ENCODE results near the gene BMP7. TPM values are rescaled to one million over a fixed set of nuclear protein-coding genes. Genes with fewer than 3 reads are reported as not detected.

BMP7 gene
- total RNA-seq, 1 donor from 2014 or later, result not detected

DNA sequence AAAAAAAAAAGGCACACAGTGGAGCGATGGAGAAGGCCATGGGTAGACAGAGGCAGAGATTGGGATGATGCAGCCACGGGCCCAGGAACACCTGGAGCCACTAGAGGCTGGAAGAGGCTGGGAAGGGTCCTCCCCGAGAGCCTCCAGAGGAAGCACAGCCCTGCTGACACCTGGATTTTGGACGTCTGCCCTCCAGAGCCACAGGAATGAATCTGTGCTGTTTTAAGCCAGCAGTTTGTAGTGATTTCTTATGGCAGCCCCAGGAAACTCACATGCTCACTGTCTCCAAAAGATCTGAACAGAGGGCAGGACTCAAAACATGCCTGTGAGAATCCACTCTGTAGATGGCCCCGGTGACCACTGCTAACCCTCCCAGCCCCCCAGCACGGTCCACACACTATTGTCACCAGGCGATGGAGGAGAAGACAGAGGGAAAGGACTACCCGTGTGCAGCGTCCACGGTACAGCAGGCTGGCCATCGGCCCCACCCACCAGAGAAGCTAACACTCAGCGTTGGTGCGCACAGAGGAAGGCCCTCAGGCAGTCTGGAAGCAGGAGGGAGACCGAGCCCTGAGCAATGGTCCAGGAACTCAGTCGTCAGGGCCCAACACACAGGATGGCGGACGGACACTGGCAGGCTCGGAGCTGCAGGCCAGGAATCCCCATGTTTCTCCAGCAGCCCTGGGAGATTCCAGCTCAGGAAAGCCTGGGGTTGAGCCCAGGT lies 99.7 kb downstream of the BMP7 start:
- TF ChIP-seq, protein P1, sequence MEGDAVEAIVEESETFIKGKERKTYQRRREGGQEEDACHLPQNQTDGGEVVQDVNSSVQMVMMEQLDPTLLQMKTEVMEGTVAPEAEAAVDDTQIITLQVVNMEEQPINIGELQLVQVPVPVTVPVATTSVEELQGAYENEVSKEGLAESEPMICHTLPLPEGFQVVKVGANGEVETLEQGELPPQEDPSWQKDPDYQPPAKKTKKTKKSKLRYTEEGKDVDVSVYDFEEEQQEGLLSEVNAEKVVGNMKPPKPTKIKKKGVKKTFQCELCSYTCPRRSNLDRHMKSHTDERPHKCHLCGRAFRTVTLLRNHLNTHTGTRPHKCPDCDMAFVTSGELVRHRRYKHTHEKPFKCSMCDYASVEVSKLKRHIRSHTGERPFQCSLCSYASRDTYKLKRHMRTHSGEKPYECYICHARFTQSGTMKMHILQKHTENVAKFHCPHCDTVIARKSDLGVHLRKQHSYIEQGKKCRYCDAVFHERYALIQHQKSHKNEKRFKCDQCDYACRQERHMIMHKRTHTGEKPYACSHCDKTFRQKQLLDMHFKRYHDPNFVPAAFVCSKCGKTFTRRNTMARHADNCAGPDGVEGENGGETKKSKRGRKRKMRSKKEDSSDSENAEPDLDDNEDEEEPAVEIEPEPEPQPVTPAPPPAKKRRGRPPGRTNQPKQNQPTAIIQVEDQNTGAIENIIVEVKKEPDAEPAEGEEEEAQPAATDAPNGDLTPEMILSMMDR (IDR thresholded peaks at IDR 0.05), result no peak
- H3K27me3 Mint-ChIP-seq, result peaks cover 6% of the 10 kb centered on the region
- H3K36me3 Mint-ChIP-seq (ENCODE audit: low read depth), result no peaks in the 10 kb centered on the region
- H3K27ac Mint-ChIP-seq, result no peak overlapping the region
- no peaks in the 10 kb centered on the region for H3K4me1 Mint-ChIP-seq
- POLR2A ChIA-PET, result no interaction called here
- H3K9me3 Mint-ChIP-seq, result no peaks in the 10 kb centered on the region
- DNase-seq (no peak), ATAC-seq (ENCODE audit: low read depth) (no peak)
- no peak overlapping the region for H3K4me3 Mint-ChIP-seq
- intact Hi-C loops (cut with micrococcal nuclease), result no loop called here
- CTCF ChIA-PET, result no interaction called here

DNA sequence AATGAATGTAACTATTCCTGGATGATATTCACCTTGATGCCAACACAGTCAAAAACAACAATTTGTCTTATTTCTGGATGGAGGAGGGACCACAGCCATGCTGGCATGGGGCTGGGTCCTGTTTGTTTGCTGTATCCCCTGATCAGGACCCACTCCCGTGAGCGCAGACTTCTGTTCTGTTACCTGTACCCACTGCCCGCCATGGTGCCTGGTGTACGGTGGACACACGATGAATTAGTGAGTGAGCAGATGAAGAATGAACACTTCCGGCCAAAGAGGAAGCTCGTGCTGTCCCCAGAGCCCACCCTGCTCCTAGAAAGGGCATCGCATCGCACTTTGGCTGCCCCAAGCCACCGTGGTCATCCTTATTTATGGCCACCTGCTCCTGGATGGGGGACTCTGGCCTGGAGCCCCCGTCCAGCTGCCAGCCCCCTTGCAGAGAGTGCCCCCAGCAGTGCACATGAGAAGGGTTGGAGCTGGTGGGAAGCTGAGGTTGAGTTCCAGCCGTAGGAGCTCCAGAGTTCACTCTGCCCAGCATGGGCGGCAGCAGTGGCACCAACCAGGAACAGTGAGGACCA lies 100.9 kb downstream of the BMP7 start:
- TF ChIP-seq, protein P1 (IDR thresholded peaks at IDR 0.05), result no peak
- intact Hi-C loops (cut with micrococcal nuclease), result no loop called here
- no peaks in the 10 kb centered on the region for H3K36me3 Mint-ChIP-seq (ENCODE audit: low read depth)
- H3K9me3 Mint-ChIP-seq, result no peaks in the 10 kb centered on the region
- no peaks in the 10 kb centered on the region for H3K4me1 Mint-ChIP-seq
- peaks cover 6% of the 10 kb centered on the region for H3K27me3 Mint-ChIP-seq
- ChIA-PET CTCF (no interaction called here), POLR2A (no interaction called here)
- no peak overlapping the region for H3K27ac Mint-ChIP-seq
- DNase-seq (no peak), ATAC-seq (ENCODE audit: low read depth) (no peak)
- H3K4me3 Mint-ChIP-seq, result no peak overlapping the region

DNA sequence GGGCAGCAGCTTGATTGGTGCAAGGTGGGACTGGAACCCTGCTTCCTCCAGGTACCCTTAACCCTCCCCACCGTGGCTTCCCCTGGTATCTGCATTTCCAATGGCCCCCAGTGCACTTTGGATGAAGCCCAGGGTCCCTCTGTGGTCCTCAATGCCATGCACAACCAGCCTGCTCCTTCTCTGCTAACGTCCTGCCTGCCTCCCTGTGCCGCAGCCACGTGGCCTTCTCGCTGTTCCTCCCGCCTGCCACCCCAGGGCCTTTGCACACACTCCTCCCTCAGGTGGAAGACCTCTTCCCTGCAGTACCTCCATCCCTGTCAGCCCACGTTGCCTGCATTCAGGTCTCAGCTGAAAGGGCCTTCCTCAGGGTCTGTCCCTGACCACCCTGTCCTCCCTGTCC lies 101.6 kb downstream of the BMP7 start:
- H3K4me3 Mint-ChIP-seq, result no peak overlapping the region
- ATAC-seq (ENCODE audit: low read depth) (no peak), DNase-seq (no peak)
- H3K27ac Mint-ChIP-seq, result no peak overlapping the region
- peaks cover 6% of the 10 kb centered on the region for H3K27me3 Mint-ChIP-seq
- intact Hi-C loops (cut with micrococcal nuclease), result no loop called here
- TF ChIP-seq, protein P1 (IDR thresholded peaks at IDR 0.05), result no peak
- H3K36me3 Mint-ChIP-seq (ENCODE audit: low read depth), result no peaks in the 10 kb centered on the region
- H3K4me1 Mint-ChIP-seq, result no peaks in the 10 kb centered on the region
- POLR2A ChIA-PET, result no interaction called here
- no peaks in the 10 kb centered on the region for H3K9me3 Mint-ChIP-seq
- CTCF ChIA-PET, result no interaction called here

DNA sequence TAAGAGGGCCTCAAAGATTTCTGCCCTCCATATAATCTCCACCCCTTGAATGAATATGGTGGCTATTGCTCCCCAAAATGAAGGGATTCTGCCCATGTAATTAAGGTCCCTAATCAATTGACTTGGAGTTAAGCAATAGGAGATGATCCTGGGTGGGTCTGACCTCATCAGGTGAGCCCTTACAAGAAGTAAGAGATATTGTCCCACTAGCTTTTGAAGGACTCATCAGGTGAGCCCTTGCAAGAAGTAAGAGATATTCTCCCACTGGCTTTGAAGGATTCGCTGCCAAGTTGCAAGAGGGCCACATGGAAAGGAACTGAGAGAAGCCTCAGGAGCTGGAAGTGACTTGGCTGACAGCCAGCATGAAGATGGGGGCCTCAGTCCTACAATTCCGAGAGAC lies 103.4 kb downstream of the BMP7 start:
- ChIA-PET CTCF (no interaction called here), POLR2A (no interaction called here)
- no peak for DNase-seq
- no peak overlapping the region for H3K27ac Mint-ChIP-seq
- TF ChIP-seq, protein P1 (IDR thresholded peaks at IDR 0.05), result no peak
- peaks cover 4% of the 10 kb centered on the region for H3K27me3 Mint-ChIP-seq
- H3K9me3 Mint-ChIP-seq, result no peaks in the 10 kb centered on the region
- intact Hi-C loops (cut with micrococcal nuclease), result no loop called here
- no peaks in the 10 kb centered on the region for H3K4me1 Mint-ChIP-seq
- ATAC-seq (ENCODE audit: low read depth), result no peak
- H3K36me3 Mint-ChIP-seq (ENCODE audit: low read depth), result no peaks in the 10 kb centered on the region
- H3K4me3 Mint-ChIP-seq, result no peak overlapping the region

DNA sequence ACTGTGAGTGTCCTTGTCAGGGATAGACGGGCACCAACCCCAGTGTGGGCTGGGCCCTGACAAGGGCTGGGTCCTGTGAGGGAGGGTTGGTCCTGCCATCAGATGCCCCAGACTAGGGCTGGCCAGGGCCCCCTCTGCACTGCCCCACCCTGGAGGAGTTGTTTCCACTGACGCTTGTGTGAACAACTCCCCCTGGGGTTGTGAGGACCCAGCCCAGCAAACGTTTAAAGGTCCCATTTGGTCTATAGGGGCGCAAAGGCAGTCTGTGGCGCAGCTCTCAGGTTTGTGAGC lies 104.1 kb downstream of the BMP7 start:
- Mint-ChIP-seq H3K4me1 (no peaks in the 10 kb centered on the region), H3K9me3 (no peaks in the 10 kb centered on the region), H3K4me3 (no peak overlapping the region), H3K36me3 (ENCODE audit: low read depth) (no peaks in the 10 kb centered on the region), H3K27ac (no peak overlapping the region), H3K27me3 (peaks cover 4% of the 10 kb centered on the region)
- intact Hi-C loops (cut with micrococcal nuclease), result no loop called here
- DNase-seq (no peak), ATAC-seq (ENCODE audit: low read depth) (no peak)
- TF ChIP-seq, protein P1 (IDR thresholded peaks at IDR 0.05), result no peak
- CTCF ChIA-PET, result no interaction called here
- POLR2A ChIA-PET, result no interaction called here
